Stomach (tissue), 9 donors: ENCODE measurements around the gene CABLES1. TPM values are rescaled to one million over a fixed set of nuclear protein-coding genes. Genes with fewer than 3 reads are reported as not detected.

Source experiments
- DNase-seq, 2 donors: peaks; one replicate each; pipeline versions ENCODE4 v3.0.0 to v3.0.0-alpha.2; 2013 to 2019
- H3K27ac ChIP-seq, 5 donors: fragments of 200-600 bp in 4 of 5; sonication (generic) in 4 of 5; one replicate each; pipeline ENCODE4 v1.5.1; 2013 to 2019; ENCODE audit warnings: mild to moderate bottlenecking in 1 of 5, moderate library complexity in 1 of 5
- H3K27me3 ChIP-seq, 3 donors: fragments of 200-600 bp; sonication (generic); one replicate each; pipeline ENCODE4 v1.5.1; 2017 to 2019; ENCODE audit warnings: mixed run types in 1 of 3
- H3K36me3 ChIP-seq, 4 donors: fragments of 200-600 bp; sonication (generic); 1 replicate in 3 of 4; 2 replicates in 1 of 4; pipeline ENCODE4 v1.5.1; 2016 to 2019
- H3K4me1 ChIP-seq, 4 donors: fragments of 200-600 bp; sonication (generic); one replicate each; pipeline ENCODE4 v1.5.1; 2016 to 2019
- H3K4me3 ChIP-seq, 4 donors: fragments of 200-600 bp; sonication (generic) in 3 of 4; one replicate each; pipeline ENCODE4 v1.5.1; 2016 to 2019; ENCODE audit warnings: mild to moderate bottlenecking in 1 of 4
- H3K9me3 ChIP-seq, 4 donors: fragments of 200-600 bp; sonication (generic); one replicate each; pipeline ENCODE4 v1.5.1; 2016 to 2019
- CTCF ChIP-seq, 7 experiments: fragments of 450-650 bp in 4 of 7; fragments of 200-600 bp in 3 of 7; sonication (generic) in 3 of 7; IDR thresholded peaks; one replicate each; pipeline ENCODE4 v1.5.1; 2016 to 2019; ENCODE audit warnings: antibody characterized with exemption in 7 of 7, control low read depth in 2 of 7, mild to moderate bottlenecking in 1 of 7
- EP300 ChIP-seq: sonication (generic); formaldehyde crosslinking; IDR thresholded peaks from one replicate; pipeline ENCODE4 v1.6.1; 2017; ENCODE audit warnings: antibody characterized with exemption
- POLR2A ChIP-seq, 4 donors: fragments of 450-650 bp; IDR thresholded peaks; one replicate each; pipeline ENCODE4 v1.6.1; 2016; ENCODE audit warnings: antibody characterized with exemption in 4 of 4, control low read depth in 2 of 4, mild to moderate bottlenecking in 1 of 4, moderate library complexity in 1 of 4
- POLR2AphosphoS5 ChIP-seq, 3 donors: sonication (generic); formaldehyde crosslinking; IDR thresholded peaks; one replicate each; pipeline ENCODE4 v1.6.1; 2016; ENCODE audit warnings: antibody characterized with exemption in 3 of 3
- WGBS, 5 donors: extraction: QIAGEN DNeasy Blood & Tissue Kit in 3 of 5; methylation state at CpG; one replicate each; pipeline versions ENCODE4 v1.1.5 to v1.1.7; 2013 to 2018; 5-methylcytosine and 5-hydroxymethylcytosine counted together
- intact Hi-C: fragments of 100-400 bp; cut with DNase I; formaldehyde crosslinking; loops from one replicate; pipeline ENCODE4 v1.15.1; 2023; ENCODE audit warnings: low total_unique reads
- polyA plus RNA-seq, 3 donors: library from polyadenylated mRNA; stranded (reverse); fragments of 200-250 nt; gene quantifications; one replicate each; pipeline ENCODE4 v1.2.3, GENCODE V29; 2013
- total RNA-seq, 5 donors: library from RNA; depleted of rRNA; stranded (reverse); fragments of >200 nt; gene quantifications; one replicate each; pipeline versions ENCODE4 v1.1.0 to v1.2.3, GENCODE V29; 2014 to 2016
- donor health status: healthy with polysubstance abuse.
- donor health status: Bipolar disorder and iron deficiency.
- donor health status: healthy.

CABLES1 gene
- total and polyA plus RNA-seq, 8 donors, result 5.6 to 36.8 (median 18.2) TPM

GRCh38 chr18:23173912-23174311 lies 38.6 kb downstream of the CABLES1 start:
- TF ChIP-seq CTCF (IDR thresholded peaks at IDR 0.05) (no peak), EP300 (no peak), POLR2AphosphoS5 (IDR thresholded peaks at IDR 0.05) (no peak), POLR2A (IDR thresholded peaks at IDR 0.05) (no peak)
- Histone ChIP-seq H3K36me3 (no peaks in the 10 kb centered on the region), H3K9me3 (no peaks in the 10 kb centered on the region), H3K27ac (no peak overlapping the region), H3K4me1 (peaks cover 9 to 24% (median 15%) of the 10 kb centered on the region in 4 donors), H3K27me3 (no peaks in the 10 kb centered on the region), H3K4me3 (no peak overlapping the region)
- intact Hi-C loops, result no loop called here
- DNase-seq, result no peak
- 81 to 92% (median 85%) methylated on average over 7 of the region's 7 CpGs for WGBS, 5 donors

DNA sequence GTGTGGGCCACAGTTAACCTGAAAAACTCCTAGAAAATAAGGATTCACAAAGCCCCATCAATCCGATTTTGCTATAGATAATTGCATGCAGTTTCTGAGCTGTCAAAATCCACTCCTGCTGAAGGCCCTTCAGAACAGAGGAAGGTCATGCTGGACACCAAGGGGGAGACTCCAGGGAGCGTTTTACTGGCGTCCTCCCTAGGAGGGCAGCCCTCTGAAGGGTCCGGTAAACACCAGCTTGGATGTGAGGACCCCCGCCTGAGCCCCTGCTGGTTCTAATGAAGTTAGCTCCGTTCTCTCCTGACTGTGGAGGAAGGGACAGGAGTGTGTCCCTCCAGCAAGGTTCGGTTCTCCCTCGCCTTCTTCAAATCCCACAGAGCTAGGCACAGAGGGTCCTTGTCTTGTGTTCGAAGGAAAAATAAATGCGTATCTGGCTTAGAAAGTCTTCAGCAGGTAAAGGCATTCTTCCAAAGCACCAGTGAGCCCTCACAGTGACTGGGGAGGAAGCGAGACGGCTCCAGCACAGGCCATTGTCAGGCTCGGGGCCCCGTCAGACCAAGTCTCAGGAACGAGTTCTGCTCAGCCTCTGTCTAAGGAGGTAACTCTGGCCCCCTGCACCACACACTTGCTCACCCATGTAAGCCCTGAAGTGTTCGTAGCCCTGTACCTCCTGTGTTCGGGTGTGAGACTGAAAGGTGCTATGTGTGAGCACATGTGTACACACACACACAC lies 41.6 kb downstream of the CABLES1 start:
- Histone ChIP-seq H3K27me3 (no peaks in the 10 kb centered on the region), H3K9me3 (no peaks in the 10 kb centered on the region), H3K36me3 (no peaks in the 10 kb centered on the region), H3K4me3 (no peak overlapping the region), H3K4me1 (peaks cover 15 to 32% (median 24%) of the 10 kb centered on the region in 4 donors), H3K27ac (peak overlapping the region in 1 of 5 donors; percentile 50)
- no peak for TF ChIP-seq POLR2A (IDR thresholded peaks at IDR 0.05)
- no peak for TF ChIP-seq CTCF (IDR thresholded peaks at IDR 0.05)
- no peak for TF ChIP-seq POLR2AphosphoS5 (IDR thresholded peaks at IDR 0.05)
- no peak for TF ChIP-seq EP300
- intact Hi-C loops, result no loop called here
- 78 to 87% (median 86%) methylated on average over 15 to 17 of the region's 17 CpGs for WGBS, 5 donors
- DNase-seq, result no peak

GRCh38 chr18:23177433-23178072 lies 42.3 kb downstream of the CABLES1 start:
- peaks cover 0 to 2% (median 0%) of the 10 kb centered on the region in 4 donors for H3K36me3 ChIP-seq
- no peaks in the 10 kb centered on the region for H3K9me3 ChIP-seq
- DNase-seq, result no peak
- peaks cover 15 to 38% (median 24%) of the 10 kb centered on the region in 4 donors for H3K4me1 ChIP-seq
- TF ChIP-seq POLR2AphosphoS5 (IDR thresholded peaks at IDR 0.05) (no peak), POLR2A (IDR thresholded peaks at IDR 0.05) (no peak), EP300 (no peak), CTCF (IDR thresholded peaks at IDR 0.05) (no peak)
- H3K27me3 ChIP-seq, result no peaks in the 10 kb centered on the region
- intact Hi-C loops, result no loop called here
- H3K4me3 ChIP-seq, result no peak overlapping the region
- 58 to 74% (median 67%) methylated on average over 12 to 13 of the region's 13 CpGs for WGBS, 5 donors
- H3K27ac ChIP-seq, result peak overlapping the region in 3 of 5 donors; percentile 16 to 65 (median 50)

DNA sequence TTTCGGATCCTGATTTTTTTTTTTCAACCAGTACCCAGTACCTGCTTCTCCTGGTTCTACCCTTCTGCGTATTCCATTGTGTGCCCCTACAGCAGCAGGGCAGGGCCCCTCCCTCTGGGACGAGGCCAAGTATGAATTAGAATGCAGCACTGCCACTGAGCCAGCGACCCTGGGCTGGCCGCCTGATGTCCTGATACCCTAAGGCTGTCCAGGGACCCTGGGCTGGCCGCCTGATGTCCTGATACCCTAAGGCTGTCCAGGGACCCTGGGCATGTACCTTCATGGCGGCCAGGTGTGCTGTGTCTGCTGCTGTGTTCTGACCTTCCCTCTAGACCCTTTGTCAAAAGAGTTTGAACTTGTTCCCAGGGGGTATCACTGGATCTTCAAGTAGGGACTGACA lies 42.9 kb downstream of the CABLES1 start:
- Histone ChIP-seq H3K4me1 (peaks cover 15 to 39% (median 24%) of the 10 kb centered on the region in 4 donors), H3K9me3 (no peaks in the 10 kb centered on the region), H3K36me3 (peaks cover 0 to 8% (median 0%) of the 10 kb centered on the region in 4 donors), H3K27me3 (no peaks in the 10 kb centered on the region), H3K27ac (peak overlapping the region in 3 of 5 donors; percentile 23 to 65 (median 38)), H3K4me3 (no peak overlapping the region)
- DNase-seq, result no peak
- TF ChIP-seq EP300 (no peak), CTCF (IDR thresholded peaks at IDR 0.05) (no peak), POLR2AphosphoS5 (IDR thresholded peaks at IDR 0.05) (no peak), POLR2A (IDR thresholded peaks at IDR 0.05) (no peak)
- intact Hi-C loops, result no loop called here
- 34 to 64% (median 43%) methylated on average over 7 of the region's 7 CpGs for WGBS, 5 donors
